ENCODE results near the gene ADGRG3.

ADGRG3 gene

GRCh38 chr16:57651344-57652333 is 16.5 kb upstream of the ADGRG3 start:
- peak overlapping the region in 2 of 3 experiments; percentile 3 to 38 for H3K27ac Mint-ChIP-seq
- no peaks in the 10 kb centered on the region for H3K9me3 Mint-ChIP-seq
- H3K4me1 Mint-ChIP-seq: no peaks in the 10 kb centered on the region
- peaks cover 11% of the 10 kb centered on the region for H3K27me3 Mint-ChIP-seq (ENCODE audit: low read depth)
- no peaks in the 10 kb centered on the region for H3K36me3 Mint-ChIP-seq (ENCODE audit: low read depth)
- H3K4me3 Mint-ChIP-seq: no peak overlapping the region
- no peak for TF ChIP-seq CTCF (IDR thresholded peaks at IDR 0.05; ENCODE audit: unreplicated experiment in 3 of 3)

DNA sequence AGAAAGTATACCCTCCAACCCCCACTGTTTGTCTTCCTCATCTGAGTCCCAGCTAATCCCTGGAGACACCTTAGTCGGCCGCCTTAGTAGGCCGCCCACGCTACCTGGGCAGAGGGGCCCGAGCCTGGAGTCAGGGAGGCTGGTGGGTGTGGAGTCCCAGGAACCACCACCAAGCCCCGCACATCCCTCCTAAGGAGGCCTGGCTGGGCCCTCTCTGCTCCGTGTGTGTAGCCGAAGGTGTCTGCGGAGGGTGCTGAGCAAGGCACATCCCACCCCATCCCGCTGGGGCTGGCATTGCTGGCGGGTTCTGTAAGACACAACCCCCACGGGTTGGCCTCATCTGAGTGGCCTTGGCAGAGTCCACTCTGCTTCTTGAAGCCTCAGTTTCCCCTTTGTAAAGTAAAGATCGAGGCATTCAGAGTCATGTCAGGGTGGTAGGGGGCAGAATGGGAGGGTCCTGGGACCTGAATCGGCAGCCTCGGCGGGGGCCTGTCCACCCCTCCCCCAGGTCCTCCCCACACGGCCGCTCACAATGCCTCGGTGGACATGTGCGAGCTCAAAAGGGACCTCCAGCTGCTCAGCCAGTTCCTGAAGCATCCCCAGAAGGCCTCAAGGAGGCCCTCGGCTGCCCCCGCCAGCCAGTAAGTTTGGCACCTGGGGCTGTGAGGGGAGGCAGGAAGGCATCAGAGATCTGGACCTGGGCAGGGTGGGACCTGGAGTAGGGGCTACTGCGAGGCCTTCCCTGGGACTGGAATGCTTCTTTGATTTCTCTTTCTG is 15.2 kb upstream of the ADGRG3 start:
- no peaks in the 10 kb centered on the region for H3K9me3 Mint-ChIP-seq
- peaks cover 6% of the 10 kb centered on the region for H3K27me3 Mint-ChIP-seq (ENCODE audit: low read depth)
- peak overlapping the region in 2 of 3 experiments; percentile 3 to 72 for H3K27ac Mint-ChIP-seq
- no peaks in the 10 kb centered on the region for H3K4me1 Mint-ChIP-seq
- no peak overlapping the region for H3K4me3 Mint-ChIP-seq
- no peaks in the 10 kb centered on the region for H3K36me3 Mint-ChIP-seq (ENCODE audit: low read depth)
- TF ChIP-seq CTCF (IDR thresholded peaks at IDR 0.05; ENCODE audit: unreplicated experiment in 3 of 3): no peak

DNA sequence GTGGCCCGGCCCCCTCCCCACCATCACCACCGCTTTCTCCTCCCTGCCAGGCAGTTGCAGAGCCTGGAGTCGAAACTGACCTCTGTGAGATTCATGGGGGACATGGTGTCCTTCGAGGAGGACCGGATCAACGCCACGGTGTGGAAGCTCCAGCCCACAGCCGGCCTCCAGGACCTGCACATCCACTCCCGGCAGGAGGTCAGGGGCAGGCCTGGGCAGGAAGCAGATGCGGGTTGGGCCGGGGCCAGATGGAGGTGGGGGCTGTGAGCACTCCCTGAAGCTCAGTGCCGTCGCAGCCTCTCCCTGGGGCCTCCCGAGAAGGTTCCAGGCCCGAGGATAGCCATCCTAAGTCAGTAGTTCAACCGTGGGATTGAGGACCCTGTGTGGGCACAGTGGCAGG is 14.2 kb upstream of the ADGRG3 start:
- TF ChIP-seq CTCF (IDR thresholded peaks at IDR 0.05; ENCODE audit: unreplicated experiment in 3 of 3): no peak
- H3K9me3 Mint-ChIP-seq: no peaks in the 10 kb centered on the region

DNA sequence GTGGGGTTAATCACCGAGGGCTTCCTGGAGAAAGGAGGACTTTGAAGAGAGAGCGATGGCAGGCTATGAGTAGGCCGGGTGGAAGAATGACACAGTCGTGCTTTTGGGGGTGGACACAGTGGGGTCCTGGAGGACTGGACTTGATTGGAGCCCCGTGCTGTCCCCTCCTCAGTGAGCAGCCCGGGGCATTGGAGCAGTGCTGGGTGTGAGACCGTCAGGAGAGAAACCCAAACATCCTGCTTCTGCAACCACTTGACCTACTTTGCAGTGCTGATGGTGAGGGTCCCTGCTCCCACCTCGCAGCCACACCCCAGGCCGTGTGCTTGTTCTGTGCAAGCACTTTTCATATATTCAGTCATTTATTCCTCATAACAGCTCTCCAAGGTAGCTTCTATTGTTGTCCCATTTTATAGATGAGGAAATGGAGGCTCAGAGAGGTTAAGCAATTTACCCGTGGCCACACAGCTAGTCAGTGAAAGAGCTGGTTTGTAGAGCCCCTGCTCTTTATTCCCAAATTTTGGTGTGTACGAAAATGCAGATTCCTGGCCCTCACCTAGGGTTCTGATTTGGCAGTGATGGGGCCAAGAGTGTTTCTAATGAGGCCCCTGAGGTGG is 11.7 kb upstream of the ADGRG3 start:
- Mint-ChIP-seq H3K4me1 (no peaks in the 10 kb centered on the region), H3K9me3 (no peaks in the 10 kb centered on the region), H3K27ac (no peak overlapping the region), H3K4me3 (no peak overlapping the region), H3K36me3 (ENCODE audit: low read depth) (no peaks in the 10 kb centered on the region), H3K27me3 (ENCODE audit: low read depth) (peaks cover 3% of the 10 kb centered on the region)
- TF ChIP-seq CTCF (IDR thresholded peaks at IDR 0.05; ENCODE audit: unreplicated experiment in 3 of 3): no peak

More for the DNA sequence above, 14.2 kb upstream of the ADGRG3 start:
- Mint-ChIP-seq H3K4me1 (no peaks in the 10 kb centered on the region), H3K27me3 (ENCODE audit: low read depth) (peaks cover 3% of the 10 kb centered on the region), H3K4me3 (peak overlapping the region in 1 of 3 experiments; percentile 37), H3K36me3 (ENCODE audit: low read depth) (no peaks in the 10 kb centered on the region), H3K27ac (peak overlapping the region; percentile 54 to 72 (median 55))

- TF ChIP-seq CTCF (IDR thresholded peaks at IDR 0.05; ENCODE audit: unreplicated experiment in 3 of 3): no peak
- Mint-ChIP-seq H3K36me3 (ENCODE audit: low read depth) (peaks cover 3% of the 10 kb centered on the region), H3K4me1 (no peaks in the 10 kb centered on the region), H3K27ac (no peak overlapping the region), H3K9me3 (no peaks in the 10 kb centered on the region), H3K27me3 (ENCODE audit: low read depth) (peaks cover 5% of the 10 kb centered on the region), H3K4me3 (no peak overlapping the region)
Measured at GRCh38 chr16:57657228-57657627, 10.9 kb upstream of the ADGRG3 start.
